Esophagus squamous epithelium (tissue), 4 donors: ENCODE measurements around the gene MYL3.

Source experiments
- POLR2A ChIP-seq, 4 donors: fragments of 450-650 bp; IDR thresholded peaks; one replicate each; pipeline ENCODE4 v1.6.1; 2017; ENCODE audit warnings: antibody characterized with exemption in 4 of 4, mild to moderate bottlenecking in 4 of 4, moderate library complexity in 3 of 4
- TF ChIP-seq, protein P1 (sequence below), 6 experiments: fragments of 450-650 bp in 4 of 6; fragments of 200-600 bp in 2 of 6; sonication (generic) in 2 of 6; IDR thresholded peaks; one replicate each; pipeline ENCODE4 v1.5.1; 2016 to 2019; ENCODE audit warnings: antibody characterized with exemption in 6 of 6, mild to moderate bottlenecking in 4 of 6, moderate library complexity in 4 of 6

GRCh38 chr3:46870651-46871050 lies 7.4 kb upstream of the MYL3 start:
- TF ChIP-seq, protein P1, sequence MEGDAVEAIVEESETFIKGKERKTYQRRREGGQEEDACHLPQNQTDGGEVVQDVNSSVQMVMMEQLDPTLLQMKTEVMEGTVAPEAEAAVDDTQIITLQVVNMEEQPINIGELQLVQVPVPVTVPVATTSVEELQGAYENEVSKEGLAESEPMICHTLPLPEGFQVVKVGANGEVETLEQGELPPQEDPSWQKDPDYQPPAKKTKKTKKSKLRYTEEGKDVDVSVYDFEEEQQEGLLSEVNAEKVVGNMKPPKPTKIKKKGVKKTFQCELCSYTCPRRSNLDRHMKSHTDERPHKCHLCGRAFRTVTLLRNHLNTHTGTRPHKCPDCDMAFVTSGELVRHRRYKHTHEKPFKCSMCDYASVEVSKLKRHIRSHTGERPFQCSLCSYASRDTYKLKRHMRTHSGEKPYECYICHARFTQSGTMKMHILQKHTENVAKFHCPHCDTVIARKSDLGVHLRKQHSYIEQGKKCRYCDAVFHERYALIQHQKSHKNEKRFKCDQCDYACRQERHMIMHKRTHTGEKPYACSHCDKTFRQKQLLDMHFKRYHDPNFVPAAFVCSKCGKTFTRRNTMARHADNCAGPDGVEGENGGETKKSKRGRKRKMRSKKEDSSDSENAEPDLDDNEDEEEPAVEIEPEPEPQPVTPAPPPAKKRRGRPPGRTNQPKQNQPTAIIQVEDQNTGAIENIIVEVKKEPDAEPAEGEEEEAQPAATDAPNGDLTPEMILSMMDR (IDR thresholded peaks at IDR 0.05): no peak
- no peak for TF ChIP-seq POLR2A (IDR thresholded peaks at IDR 0.05)
